Measurements from ENCODE around the gene CAPZB.

Gene CAPZB

DNA sequence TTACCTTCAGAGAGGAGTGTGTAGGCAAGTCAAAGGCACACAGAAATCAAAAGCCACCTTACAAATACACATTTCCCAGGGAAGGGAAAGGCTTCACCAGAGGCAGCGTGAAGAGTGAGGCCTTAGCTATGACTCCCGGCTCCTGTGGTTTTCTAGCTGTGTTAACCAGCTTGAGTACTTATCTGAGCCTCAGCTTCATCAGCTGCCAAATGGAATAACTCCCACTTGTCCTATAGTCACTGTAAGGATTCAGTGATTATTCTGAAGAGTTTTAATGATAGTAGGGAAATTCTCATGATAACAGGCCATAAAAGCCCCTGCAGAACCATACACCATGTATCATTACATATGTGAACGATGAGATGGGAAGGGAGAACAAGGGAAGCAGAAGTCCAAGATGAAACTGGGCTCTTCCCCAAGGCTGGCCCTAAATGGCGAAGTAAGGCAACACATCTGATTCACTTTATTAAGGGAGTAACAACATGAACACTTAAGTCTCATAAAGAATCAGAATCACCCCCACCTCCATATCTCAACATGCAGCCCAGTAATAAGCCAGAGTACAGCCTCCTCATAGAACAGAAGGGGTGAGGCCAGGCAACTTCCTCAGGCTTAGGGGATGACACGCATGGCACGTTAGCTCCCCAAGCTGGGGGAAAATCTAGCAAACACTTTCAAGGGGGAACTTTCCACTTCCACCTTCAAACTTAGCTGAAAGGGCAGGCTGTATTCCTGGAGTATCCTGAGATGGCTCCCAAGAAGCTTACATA is 109.5 kb downstream of the CAPZB start:
- TF ChIP-seq, protein P1, sequence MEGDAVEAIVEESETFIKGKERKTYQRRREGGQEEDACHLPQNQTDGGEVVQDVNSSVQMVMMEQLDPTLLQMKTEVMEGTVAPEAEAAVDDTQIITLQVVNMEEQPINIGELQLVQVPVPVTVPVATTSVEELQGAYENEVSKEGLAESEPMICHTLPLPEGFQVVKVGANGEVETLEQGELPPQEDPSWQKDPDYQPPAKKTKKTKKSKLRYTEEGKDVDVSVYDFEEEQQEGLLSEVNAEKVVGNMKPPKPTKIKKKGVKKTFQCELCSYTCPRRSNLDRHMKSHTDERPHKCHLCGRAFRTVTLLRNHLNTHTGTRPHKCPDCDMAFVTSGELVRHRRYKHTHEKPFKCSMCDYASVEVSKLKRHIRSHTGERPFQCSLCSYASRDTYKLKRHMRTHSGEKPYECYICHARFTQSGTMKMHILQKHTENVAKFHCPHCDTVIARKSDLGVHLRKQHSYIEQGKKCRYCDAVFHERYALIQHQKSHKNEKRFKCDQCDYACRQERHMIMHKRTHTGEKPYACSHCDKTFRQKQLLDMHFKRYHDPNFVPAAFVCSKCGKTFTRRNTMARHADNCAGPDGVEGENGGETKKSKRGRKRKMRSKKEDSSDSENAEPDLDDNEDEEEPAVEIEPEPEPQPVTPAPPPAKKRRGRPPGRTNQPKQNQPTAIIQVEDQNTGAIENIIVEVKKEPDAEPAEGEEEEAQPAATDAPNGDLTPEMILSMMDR (IDR thresholded peaks at IDR 0.05; ENCODE audit: control insufficient read depth, extremely low read depth, insufficient read depth) = no peak
- no peak for DNase-seq (ENCODE audit: low read depth)
- H3K4me3 ChIP-seq (ENCODE audit: low read depth, low read length) = no peak overlapping the region

DNA sequence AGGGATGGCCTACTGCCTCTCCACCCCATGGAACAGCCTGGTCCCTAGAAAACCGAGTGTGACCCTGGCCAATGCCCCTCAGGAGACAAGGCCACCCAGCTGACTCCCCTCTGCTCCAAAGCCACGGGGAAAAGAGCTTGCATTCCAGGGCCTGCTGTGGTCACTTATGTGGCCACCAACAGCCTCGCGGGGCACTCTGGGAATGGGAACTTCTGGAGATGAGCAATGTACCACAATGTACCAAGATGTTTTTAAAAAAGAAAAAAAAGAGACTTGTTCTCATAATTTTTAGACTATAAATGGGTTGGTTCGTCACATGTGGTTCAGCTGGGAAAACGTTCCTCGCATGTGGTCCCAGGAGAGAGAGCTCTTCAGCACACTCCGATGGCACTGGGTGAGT is 110.4 kb downstream of the CAPZB start:
- no peak for DNase-seq (ENCODE audit: low read depth)
- H3K4me3 ChIP-seq (ENCODE audit: low read depth, low read length) = no peak overlapping the region
- TF ChIP-seq, protein P1 (IDR thresholded peaks at IDR 0.05; ENCODE audit: control insufficient read depth, extremely low read depth, insufficient read depth) = no peak

DNA sequence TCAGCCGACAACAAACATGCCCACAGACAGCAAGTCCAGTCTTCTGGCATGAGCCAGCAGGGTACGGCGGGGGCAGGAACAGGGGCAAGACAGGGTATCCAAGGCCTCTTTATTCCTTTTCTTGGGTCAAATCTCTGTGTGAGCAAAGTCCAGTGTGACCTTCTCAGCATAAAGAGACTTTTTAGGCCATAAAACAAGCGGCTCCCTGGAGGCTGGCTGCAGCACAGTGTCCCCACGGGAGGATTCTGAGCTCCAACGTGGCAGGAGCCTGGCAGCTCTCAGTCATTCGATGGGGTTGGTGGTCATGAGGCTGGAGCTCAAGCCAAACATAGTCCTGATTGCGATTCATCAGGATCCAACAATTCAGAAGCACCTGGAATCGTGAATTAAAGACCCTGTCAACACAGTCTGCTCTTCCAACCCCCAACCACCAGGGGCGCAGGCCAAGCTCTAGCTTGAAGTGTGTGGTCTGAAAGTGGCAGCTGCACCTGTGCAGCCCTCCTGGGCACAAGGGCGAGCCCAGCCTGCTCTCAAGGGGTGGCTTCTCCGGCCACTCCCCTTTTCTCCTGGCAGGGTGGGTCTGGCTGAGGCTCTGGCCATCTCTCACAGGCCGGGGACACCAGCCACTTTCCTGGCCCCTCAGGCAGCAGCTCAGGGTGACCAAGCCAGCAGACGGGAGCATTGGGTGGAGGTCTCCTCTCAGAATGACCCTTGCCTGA is 111.1 kb downstream of the CAPZB start:
- no peak for DNase-seq (ENCODE audit: low read depth)
- no peak overlapping the region for H3K4me3 ChIP-seq (ENCODE audit: low read depth, low read length)
- TF ChIP-seq, protein P1 (IDR thresholded peaks at IDR 0.05; ENCODE audit: control insufficient read depth, extremely low read depth, insufficient read depth) = 0 out of 2 replicates have a peak, but pooled peaks have one; percentile 17

DNA sequence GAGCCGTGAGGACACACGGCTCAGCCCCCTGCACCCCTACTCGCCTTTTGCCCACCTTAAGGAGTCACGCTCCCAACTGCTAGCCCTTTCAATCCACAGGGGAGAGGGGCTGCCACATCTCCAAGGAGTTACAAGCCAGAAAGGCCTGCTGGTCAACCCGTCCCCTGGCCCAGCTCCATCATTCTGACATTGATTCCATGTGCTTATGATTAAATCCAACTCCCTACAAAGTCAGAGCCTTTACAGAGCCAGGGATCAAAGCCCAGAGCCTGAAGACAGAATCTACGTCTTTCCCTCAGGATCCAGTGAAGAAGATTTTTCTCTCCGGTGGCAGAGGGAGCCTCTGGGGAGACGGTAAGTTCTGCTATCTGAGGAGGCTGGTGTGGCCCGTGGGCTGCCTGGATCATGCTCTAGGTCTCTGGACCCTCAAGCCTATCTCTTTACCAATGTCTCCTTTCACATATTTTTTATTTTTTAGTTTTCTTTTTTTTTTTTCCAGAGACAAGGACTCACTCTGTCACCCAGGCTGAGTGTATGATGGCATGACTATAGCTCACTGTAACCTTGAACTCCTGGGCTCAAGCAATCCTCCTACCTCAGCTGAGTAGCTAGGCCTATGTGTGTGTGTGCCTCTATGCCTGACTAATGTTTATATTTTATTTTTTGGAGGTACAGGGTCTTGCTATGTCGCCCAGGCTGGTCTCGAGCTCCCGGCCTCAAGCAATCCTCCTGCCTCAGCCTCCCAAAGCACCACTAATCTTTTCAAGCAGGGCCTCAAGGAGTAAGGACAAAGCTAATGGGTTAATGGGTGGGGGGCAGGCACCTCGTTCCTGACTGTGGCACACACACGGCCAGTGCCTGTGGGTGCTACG is 111.9 kb downstream of the CAPZB start:
- DNase-seq (ENCODE audit: low read depth) = no peak
- no peak overlapping the region for H3K4me3 ChIP-seq (ENCODE audit: low read depth, low read length)
- TF ChIP-seq, protein P1 (IDR thresholded peaks at IDR 0.05; ENCODE audit: control insufficient read depth, extremely low read depth, insufficient read depth) = no peak

DNA sequence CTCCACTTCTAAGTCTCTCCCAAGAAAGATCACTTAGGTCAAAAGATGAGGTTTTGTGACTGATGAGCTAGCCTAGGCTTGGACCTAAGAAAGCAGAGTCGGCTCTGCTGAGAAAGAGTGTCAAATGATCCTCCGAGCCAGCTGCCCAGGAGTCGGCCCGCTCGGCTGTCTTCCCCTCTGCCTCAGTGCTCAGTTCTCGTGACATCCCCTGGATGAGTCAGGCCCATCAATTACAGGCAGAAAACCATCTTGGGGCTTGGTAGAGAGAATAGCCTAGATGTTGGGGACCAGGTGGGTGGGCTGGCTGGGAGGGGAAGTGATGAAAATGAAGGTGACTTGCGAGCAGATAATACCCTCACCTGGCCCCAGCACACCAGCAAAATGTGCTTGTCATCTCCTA is 112.7 kb downstream of the CAPZB start:
- H3K4me3 ChIP-seq (ENCODE audit: low read depth, low read length) = no peak overlapping the region
- no peak for DNase-seq (ENCODE audit: low read depth)
- TF ChIP-seq, protein P1 (IDR thresholded peaks at IDR 0.05; ENCODE audit: control insufficient read depth, extremely low read depth, insufficient read depth) = no peak

DNA sequence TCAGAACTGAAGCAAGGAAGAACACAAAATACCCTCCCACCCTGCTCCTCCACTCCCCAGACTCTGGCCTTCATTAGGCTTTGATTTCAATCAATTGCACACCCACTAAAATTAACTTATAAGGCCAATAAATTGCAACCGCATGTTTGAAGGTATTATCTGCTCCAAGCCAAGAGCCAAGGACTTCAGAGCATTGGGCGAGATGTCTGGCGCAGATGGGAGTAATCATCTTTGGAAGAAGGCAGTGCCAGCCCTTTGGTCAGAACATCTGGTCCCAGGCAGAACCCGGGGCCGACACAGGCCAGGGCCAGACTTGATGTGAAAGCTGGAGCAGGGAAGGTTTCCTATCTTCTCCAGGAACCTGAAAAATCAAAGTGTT is 113.2 kb downstream of the CAPZB start:
- TF ChIP-seq, protein P1 (IDR thresholded peaks at IDR 0.05; ENCODE audit: control insufficient read depth, extremely low read depth, insufficient read depth) = no peak
- no peak overlapping the region for H3K4me3 ChIP-seq (ENCODE audit: low read depth, low read length)
- DNase-seq (ENCODE audit: low read depth) = no peak
